Measurements from ENCODE around the gene TBC1D20. TPM values are rescaled to one million over a fixed set of nuclear protein-coding genes. Genes with fewer than 3 reads are reported as not detected.
A peak's percentile ranks its signal among the peaks of the same experiment; 100 is the strongest.
"Not testable (repeated sequence)": the region's sequence is repeated elsewhere in the genome, so short reads cannot be mapped to it uniquely, and the experiment has no call there.

The TBC1D20 gene, protein sequence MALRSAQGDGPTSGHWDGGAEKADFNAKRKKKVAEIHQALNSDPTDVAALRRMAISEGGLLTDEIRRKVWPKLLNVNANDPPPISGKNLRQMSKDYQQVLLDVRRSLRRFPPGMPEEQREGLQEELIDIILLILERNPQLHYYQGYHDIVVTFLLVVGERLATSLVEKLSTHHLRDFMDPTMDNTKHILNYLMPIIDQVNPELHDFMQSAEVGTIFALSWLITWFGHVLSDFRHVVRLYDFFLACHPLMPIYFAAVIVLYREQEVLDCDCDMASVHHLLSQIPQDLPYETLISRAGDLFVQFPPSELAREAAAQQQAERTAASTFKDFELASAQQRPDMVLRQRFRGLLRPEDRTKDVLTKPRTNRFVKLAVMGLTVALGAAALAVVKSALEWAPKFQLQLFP
- total RNA-seq (26.9 TPM), polyA plus RNA-seq (37.0 TPM)

GRCh38 chr20:462199-462991 lies at the start of gene TBC1D20:
TBC1D20 (minus strand) TSS chr20:462533; CDS start chr20:462405, 128 bp downstream.
- peak within 1 kb of the TSS; percentile 98 for H3K27ac ChIP-seq (ENCODE audit: low read depth)
- under 1% methylated on average over 80 of the region's 80 CpGs for WGBS
- H3K4me1 ChIP-seq (ENCODE audit: insufficient read depth) = no peaks in the 10 kb centered on the region
- no peaks in the 10 kb centered on the region for H3K36me3 ChIP-seq (ENCODE audit: insufficient read depth)
- peak within 1 kb of the TSS; percentile 95 for H3K4me3 ChIP-seq (ENCODE audit: low read depth, low read length)
- DNase-seq (ENCODE audit: extremely low spot score) = peak; percentile 68

- 87% methylated on average over 9 of the region's 9 CpGs for WGBS
- DNase-seq (ENCODE audit: extremely low spot score); H3K4me1 ChIP-seq (ENCODE audit: insufficient read depth): not testable (repeated sequence)
Measured at GRCh38 chr20:510328-511057, 48.2 kb upstream of the TBC1D20 start.

DNA sequence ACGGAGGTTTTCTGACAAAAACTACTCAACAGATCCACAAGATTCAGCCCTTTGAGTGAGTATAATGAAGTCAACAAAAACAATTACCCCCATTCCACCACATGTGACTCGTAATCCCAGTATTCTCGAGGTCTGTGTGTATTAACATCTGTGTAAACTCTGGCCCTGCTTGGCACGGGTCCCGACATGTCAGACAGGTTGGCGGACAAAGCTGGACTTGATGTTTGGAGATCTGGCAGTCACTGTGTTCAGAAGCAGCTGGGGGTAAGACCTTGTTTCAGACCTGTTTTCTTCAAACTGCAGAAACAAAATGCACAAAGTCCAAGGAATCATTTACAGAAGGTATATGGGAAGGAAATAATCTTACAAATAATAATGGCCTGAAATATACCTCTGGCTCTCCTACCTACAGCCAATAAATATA lies 46.0 kb upstream of the TBC1D20 start:
- H3K36me3 ChIP-seq (ENCODE audit: insufficient read depth); H3K4me1 ChIP-seq (ENCODE audit: insufficient read depth); H3K27ac ChIP-seq (ENCODE audit: low read depth); H3K4me3 ChIP-seq (ENCODE audit: low read depth, low read length); DNase-seq (ENCODE audit: extremely low spot score): not testable (repeated sequence)
- WGBS = 37% methylated on average over 6 of the region's 6 CpGs

More at GRCh38 chr20:510328-511057, 48.2 kb upstream of the TBC1D20 start:
- H3K27ac ChIP-seq (ENCODE audit: low read depth); H3K4me3 ChIP-seq (ENCODE audit: low read depth, low read length); H3K36me3 ChIP-seq (ENCODE audit: insufficient read depth): not testable (repeated sequence)

DNA sequence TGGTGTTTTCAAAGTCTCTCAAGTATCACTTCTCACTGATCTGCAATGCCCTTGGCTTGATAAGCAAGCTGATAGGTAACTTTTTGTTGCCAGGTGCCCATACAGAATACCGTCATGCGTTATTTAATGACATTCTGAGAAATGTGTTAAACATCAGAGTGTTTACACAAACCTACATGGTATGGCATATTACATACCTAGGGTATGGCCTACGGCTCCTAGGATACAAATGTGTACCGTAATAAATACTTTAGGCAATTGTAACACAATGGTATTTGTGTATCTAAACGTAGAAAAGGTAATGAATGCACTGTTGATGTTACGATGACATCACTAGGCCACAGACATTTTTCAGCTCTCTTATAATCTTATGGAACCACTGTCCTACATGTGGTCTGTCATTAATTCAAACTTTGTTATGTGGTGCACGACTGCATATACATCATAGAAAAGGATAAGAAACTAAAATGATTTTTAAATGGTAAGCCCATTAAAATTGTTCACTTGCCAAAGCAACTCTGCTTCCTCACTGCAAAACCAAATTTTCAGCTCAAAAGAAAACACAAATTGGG lies 45.5 kb upstream of the TBC1D20 start:
- Histone ChIP-seq H3K27ac (ENCODE audit: low read depth) (no peak overlapping the region), H3K36me3 (ENCODE audit: insufficient read depth) (peaks cover 3% of the 10 kb centered on the region), H3K4me3 (ENCODE audit: low read depth, low read length) (no peak overlapping the region), H3K4me1 (ENCODE audit: insufficient read depth) (no peaks in the 10 kb centered on the region)
- DNase-seq (ENCODE audit: extremely low spot score) = no peak
- 80% methylated on average over 7 of the region's 7 CpGs for WGBS

DNA sequence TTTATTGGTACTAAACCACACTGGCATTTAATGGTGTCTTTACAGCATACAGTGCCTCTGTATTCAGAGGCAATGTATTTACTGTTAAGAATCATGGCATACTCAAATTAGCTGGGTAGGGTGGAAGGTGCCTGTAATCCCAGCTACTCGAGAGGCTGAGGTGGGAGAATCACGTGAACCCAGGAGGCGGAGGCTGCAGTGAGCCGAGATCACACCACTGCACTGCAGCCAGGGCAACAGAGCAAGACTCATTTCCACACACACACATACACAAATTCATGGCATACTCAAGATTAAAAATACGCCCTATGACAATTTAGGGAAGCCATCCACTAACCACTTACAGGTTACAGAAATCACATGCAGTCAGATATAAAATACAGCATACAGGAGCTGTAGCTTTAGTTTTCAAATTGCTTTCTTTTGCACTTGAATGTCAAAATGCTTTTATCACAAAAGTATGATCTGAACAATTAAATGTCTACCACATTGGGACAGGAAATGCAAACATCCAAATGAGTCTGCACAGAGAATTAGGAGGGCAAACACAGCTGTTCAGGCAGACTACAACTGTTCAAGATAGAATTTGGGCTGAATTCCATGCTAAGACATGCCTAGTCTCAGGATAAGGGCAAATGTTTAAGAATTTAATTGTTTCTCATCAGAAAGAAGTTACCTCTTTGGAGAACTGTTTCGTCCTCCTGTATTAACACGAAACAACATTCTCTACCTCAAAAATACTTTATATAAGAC lies 44.8 kb upstream of the TBC1D20 start:
- Histone ChIP-seq H3K27ac (ENCODE audit: low read depth) (no peak overlapping the region), H3K4me3 (ENCODE audit: low read depth, low read length) (no peak overlapping the region), H3K36me3 (ENCODE audit: insufficient read depth) (peaks cover 3% of the 10 kb centered on the region), H3K4me1 (ENCODE audit: insufficient read depth) (no peaks in the 10 kb centered on the region)
- no peak for DNase-seq (ENCODE audit: extremely low spot score)
- 92% methylated on average over 7 of the region's 7 CpGs for WGBS

DNA sequence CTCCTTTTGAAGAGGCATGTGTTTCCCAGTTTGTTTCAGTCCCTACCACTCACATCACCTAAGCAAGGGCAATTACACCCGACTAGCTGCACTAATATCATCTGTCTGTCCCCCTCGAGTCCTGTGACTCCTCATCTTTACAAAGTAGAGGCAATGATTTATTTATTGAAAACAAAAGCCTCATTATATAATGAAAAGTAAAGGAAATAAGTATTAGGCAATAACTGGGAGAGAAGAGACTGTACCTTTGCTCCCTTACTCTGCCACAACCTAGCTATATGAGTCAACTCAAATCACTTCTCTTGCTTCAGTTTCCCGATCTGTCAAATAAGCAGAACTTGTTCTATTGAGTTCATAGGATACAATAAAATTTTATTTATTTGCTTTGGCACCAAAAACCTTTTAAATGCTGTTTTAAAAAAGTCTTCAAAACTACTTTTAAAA lies 42.3 kb upstream of the TBC1D20 start:
- WGBS = 77% methylated on average over 3 of the region's 3 CpGs
- peaks cover 3% of the 10 kb centered on the region for H3K36me3 ChIP-seq (ENCODE audit: insufficient read depth)
- H3K4me1 ChIP-seq (ENCODE audit: insufficient read depth) = no peaks in the 10 kb centered on the region
- no peak overlapping the region for H3K27ac ChIP-seq (ENCODE audit: low read depth)
- DNase-seq (ENCODE audit: extremely low spot score) = no peak
- H3K4me3 ChIP-seq (ENCODE audit: low read depth, low read length) = no peak overlapping the region

- H3K36me3 ChIP-seq (ENCODE audit: insufficient read depth) = peaks cover 4% of the 10 kb centered on the region
Measured at GRCh38 chr20:503048-503737, 40.9 kb upstream of the TBC1D20 start.

GRCh38 chr20:497979-498378 lies 35.6 kb upstream of the TBC1D20 start:
- WGBS = 96% methylated on average over 2 of the region's 2 CpGs
- no peaks in the 10 kb centered on the region for H3K4me1 ChIP-seq (ENCODE audit: insufficient read depth)
- no peak overlapping the region for H3K4me3 ChIP-seq (ENCODE audit: low read depth, low read length)
- no peak for DNase-seq (ENCODE audit: extremely low spot score)
- H3K36me3 ChIP-seq (ENCODE audit: insufficient read depth) = peaks cover 1% of the 10 kb centered on the region
- H3K27ac ChIP-seq (ENCODE audit: low read depth) = no peak overlapping the region

More at GRCh38 chr20:503048-503737, 40.9 kb upstream of the TBC1D20 start:
- WGBS = 95% methylated on average over 11 of the region's 11 CpGs
- DNase-seq (ENCODE audit: extremely low spot score) = no peak
- Histone ChIP-seq H3K4me1 (ENCODE audit: insufficient read depth) (no peaks in the 10 kb centered on the region), H3K27ac (ENCODE audit: low read depth) (no peak overlapping the region), H3K4me3 (ENCODE audit: low read depth, low read length) (no peak overlapping the region)

DNA sequence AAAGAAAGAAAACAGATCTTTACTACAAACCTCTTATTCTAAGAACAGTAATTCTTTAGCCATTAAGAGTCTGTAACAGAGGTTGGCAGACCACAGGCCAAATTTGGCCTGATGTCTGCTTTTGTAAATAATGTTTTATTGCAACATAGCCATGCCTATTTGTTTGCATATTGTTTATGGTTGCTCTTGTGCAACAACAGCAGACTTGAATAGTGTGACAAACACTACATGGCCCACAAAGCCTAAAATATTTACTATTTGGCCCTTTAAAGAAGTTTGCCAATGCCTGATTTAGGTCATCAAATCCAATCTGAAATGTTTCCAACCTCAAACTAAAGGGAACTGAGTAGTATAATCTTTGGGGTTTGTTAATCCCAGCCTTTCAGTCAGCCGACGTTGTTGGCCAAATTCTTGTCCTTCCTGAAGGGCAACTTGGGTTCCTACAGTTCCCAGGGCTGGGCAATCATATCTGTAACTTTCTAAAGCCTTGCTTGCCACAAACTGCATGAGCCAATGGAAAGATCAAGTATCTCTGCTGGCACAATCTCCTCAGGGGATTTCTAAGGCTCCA lies 33.9 kb upstream of the TBC1D20 start:
- peak overlapping the region; percentile 15 for H3K27ac ChIP-seq (ENCODE audit: low read depth)
- 34% methylated on average over 2 of the region's 2 CpGs for WGBS

DNA sequence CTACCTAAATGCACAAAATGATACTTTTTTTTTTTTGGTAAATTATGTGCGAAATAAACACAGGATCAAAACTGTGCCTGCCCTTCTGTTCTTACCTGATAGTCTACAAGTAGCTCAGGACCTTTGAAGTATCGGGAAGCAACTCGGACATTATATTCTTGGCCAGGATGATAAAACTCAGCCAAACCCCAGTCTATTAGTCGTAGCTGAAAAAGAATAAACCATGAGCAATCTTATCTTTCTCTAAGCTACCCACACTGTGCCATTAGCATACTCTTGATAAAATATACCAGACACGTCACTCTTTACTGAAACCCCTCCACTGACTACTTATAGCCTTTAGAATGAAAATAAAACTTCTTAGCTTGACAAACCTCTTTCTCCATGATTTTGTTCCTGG lies 29.8 kb upstream of the TBC1D20 start:
- WGBS = 88% methylated on average over 5 of the region's 5 CpGs
- Histone ChIP-seq H3K27ac (ENCODE audit: low read depth) (no peak overlapping the region), H3K4me3 (ENCODE audit: low read depth, low read length) (no peak overlapping the region), H3K36me3 (ENCODE audit: insufficient read depth) (peaks cover 2% of the 10 kb centered on the region), H3K4me1 (ENCODE audit: insufficient read depth) (no peaks in the 10 kb centered on the region)
- DNase-seq (ENCODE audit: extremely low spot score) = no peak

More for the DNA sequence above, 33.9 kb upstream of the TBC1D20 start:
- Histone ChIP-seq H3K4me3 (ENCODE audit: low read depth, low read length) (no peak overlapping the region), H3K4me1 (ENCODE audit: insufficient read depth) (no peaks in the 10 kb centered on the region), H3K36me3 (ENCODE audit: insufficient read depth) (peaks cover 1% of the 10 kb centered on the region)
- DNase-seq (ENCODE audit: extremely low spot score) = no peak

DNA sequence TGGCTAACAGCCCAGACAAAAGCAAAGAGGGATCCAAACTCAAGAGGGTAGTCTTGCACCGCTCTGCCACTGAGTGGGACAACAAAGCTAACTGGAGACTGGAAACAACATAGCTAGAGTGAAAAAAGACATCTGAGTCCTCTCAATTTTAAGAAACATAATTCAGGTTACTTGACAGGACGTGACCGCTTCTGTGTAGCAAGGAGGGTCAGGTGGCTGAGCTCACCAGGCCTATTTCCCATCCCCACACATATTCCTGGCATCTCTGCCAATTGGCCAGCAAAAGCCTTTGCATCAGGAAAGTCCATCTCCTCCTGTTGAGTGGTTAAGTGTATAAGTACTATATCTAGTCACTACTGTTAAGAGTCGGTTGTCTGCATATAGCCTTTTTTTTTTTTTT lies 25.3 kb upstream of the TBC1D20 start:
- no peaks in the 10 kb centered on the region for H3K4me1 ChIP-seq (ENCODE audit: insufficient read depth)
- H3K36me3 ChIP-seq (ENCODE audit: insufficient read depth) = peaks cover 2% of the 10 kb centered on the region
- H3K4me3 ChIP-seq (ENCODE audit: low read depth, low read length) = no peak overlapping the region
- no peak for DNase-seq (ENCODE audit: extremely low spot score)
- 90% methylated on average over 4 of the region's 4 CpGs for WGBS
- no peak overlapping the region for H3K27ac ChIP-seq (ENCODE audit: low read depth)

Measured in urinary bladder (tissue), 4 donors.